ENCODE results near the gene KCNJ10. TPM values are rescaled to one million over a fixed set of nuclear protein-coding genes. Genes with fewer than 3 reads are reported as not detected.

The KCNJ10 gene
- total RNA-seq, 1 donor from 2014 or later = 0.04 TPM

- TF ChIP-seq CTCF (IDR thresholded peaks at IDR 0.05; ENCODE audit: insufficient read depth, low read length, poor library complexity, severe bottlenecking) = no peak
- DNase-seq (ENCODE audit: low read depth) = no peak
- H3K36me3 ChIP-seq (ENCODE audit: control insufficient read depth, insufficient read depth, low read length) = no peaks in the 10 kb centered on the region
- H3K4me3 ChIP-seq (ENCODE audit: low read depth, low read length) = no peak overlapping the region
- H3K27me3 ChIP-seq (ENCODE audit: control insufficient read depth, insufficient read depth, low read length) = no peaks in the 10 kb centered on the region
Measured at GRCh38 chr1:159999204-159999603, 70.8 kb downstream of the KCNJ10 start.

DNA sequence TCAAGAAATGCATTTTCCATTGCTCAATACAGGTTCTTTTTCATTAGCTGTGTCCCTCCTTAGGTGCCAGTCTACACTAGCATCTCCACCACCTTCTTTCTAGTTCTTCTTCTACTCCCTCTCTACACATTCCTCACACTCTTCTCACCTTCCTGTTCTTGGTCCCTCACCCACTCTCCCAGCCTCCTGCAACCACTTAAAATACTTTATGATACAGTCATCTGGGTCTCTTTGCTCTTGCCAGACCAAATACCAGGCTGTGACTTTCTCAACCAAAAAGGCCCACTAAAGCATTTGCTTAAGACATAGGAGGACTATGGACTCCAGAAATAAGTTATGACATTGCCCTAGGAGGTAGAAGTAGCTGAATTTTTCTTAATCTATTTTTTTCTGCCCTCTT, 73.3 kb downstream of the KCNJ10 start:
- DNase-seq (ENCODE audit: low read depth) = no peak
- Histone ChIP-seq H3K36me3 (ENCODE audit: control insufficient read depth, insufficient read depth, low read length) (no peaks in the 10 kb centered on the region), H3K4me3 (ENCODE audit: low read depth, low read length) (no peak overlapping the region), H3K27me3 (ENCODE audit: control insufficient read depth, insufficient read depth, low read length) (no peaks in the 10 kb centered on the region)
- no peak for TF ChIP-seq CTCF (IDR thresholded peaks at IDR 0.05; ENCODE audit: insufficient read depth, low read length, poor library complexity, severe bottlenecking)

DNA sequence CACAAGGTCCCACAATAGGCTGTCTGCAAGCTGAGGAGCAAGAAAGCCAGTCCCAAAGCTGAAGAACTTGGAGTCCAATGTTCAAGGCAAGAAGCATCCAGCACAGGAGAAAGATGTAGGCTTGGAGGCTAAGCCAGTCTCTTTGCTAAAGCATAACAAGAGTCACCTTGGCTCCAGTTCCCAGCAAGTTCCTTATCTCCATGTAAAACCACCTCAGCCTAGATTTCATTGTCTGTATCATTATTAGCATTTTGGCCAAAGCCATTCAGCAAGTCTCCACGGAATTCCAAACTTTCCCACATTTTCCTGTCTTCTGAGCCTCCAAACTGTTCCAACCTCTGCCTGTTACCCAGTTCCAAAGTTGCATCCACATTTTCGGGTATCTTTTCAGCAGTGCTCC, 75.1 kb downstream of the KCNJ10 start:
- no peak for TF ChIP-seq CTCF (IDR thresholded peaks at IDR 0.05; ENCODE audit: insufficient read depth, low read length, poor library complexity, severe bottlenecking)
- Histone ChIP-seq H3K36me3 (ENCODE audit: control insufficient read depth, insufficient read depth, low read length) (no peaks in the 10 kb centered on the region), H3K4me3 (ENCODE audit: low read depth, low read length) (no peak overlapping the region), H3K27me3 (ENCODE audit: control insufficient read depth, insufficient read depth, low read length) (no peaks in the 10 kb centered on the region)
- DNase-seq (ENCODE audit: low read depth) = no peak

DNA sequence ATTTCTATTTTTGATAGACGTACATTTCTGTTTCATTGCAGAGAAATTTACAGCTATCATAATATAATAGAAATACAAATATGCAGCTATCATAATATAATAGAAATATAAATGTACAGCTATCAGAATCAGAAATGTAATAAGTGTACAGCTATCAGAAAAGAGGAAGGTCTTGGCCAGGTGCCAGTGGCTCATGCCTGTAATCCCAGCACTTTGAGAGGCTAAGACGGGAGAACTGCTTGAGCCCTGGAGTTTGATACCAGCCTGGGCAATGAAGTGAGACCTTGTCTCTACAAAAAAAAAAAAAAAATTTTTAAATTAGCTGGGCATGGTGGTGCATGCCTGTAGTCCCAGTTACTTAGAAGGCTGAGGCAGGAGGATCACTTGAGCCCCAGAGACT, 76.0 kb downstream of the KCNJ10 start:
- no peak for TF ChIP-seq CTCF (IDR thresholded peaks at IDR 0.05; ENCODE audit: insufficient read depth, low read length, poor library complexity, severe bottlenecking)
- H3K27me3 ChIP-seq (ENCODE audit: control insufficient read depth, insufficient read depth, low read length) = no peaks in the 10 kb centered on the region
- H3K4me3 ChIP-seq (ENCODE audit: low read depth, low read length) = no peak overlapping the region
- DNase-seq (ENCODE audit: low read depth) = no peak
- no peaks in the 10 kb centered on the region for H3K36me3 ChIP-seq (ENCODE audit: control insufficient read depth, insufficient read depth, low read length)

DNA sequence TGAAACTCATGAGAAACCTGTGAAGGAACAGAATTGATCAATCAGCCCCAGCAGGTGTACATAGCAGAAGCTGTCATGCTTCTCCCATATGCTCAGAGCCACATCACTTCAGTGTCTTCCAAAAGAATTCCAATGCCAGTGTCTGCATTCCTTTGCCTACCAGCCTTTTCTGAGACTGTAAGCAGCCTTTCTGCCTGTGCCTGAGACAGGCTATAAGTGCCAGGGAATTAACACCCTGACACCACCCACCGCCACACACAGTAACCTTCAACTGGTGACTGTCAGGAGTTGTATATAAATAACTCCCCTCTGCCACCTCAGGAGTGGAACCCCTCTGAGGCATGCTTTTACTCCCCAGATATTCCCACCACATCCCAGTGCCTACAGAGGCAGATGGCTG, 77.8 kb downstream of the KCNJ10 start:
- TF ChIP-seq CTCF (IDR thresholded peaks at IDR 0.05; ENCODE audit: insufficient read depth, low read length, poor library complexity, severe bottlenecking) = no peak
- Histone ChIP-seq H3K27me3 (ENCODE audit: control insufficient read depth, insufficient read depth, low read length) (no peaks in the 10 kb centered on the region), H3K36me3 (ENCODE audit: control insufficient read depth, insufficient read depth, low read length) (no peaks in the 10 kb centered on the region), H3K4me3 (ENCODE audit: low read depth, low read length) (no peak overlapping the region)
- DNase-seq (ENCODE audit: low read depth) = no peak

DNA sequence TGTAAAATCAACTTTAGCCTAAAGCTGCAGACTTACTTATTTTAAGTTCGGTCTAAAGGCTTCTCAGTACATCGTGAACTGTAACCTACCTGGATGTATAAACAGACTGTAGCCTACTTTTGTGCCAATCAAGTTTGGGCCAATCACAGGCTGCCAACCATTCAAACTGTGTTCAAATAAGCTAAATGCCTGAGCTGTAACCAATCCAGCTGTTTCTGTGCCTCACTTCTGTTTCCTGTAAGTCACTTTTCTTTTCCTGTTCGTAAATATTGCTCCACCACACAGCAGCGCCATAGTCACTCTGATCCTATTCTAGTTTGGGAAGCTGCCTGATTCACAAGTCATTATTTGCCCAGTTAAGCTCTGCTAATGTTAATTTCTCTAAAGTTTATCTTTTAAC, 78.4 kb downstream of the KCNJ10 start:
- H3K4me3 ChIP-seq (ENCODE audit: low read depth, low read length) = no peak overlapping the region
- H3K36me3 ChIP-seq (ENCODE audit: control insufficient read depth, insufficient read depth, low read length) = no peaks in the 10 kb centered on the region
- H3K27me3 ChIP-seq (ENCODE audit: control insufficient read depth, insufficient read depth, low read length) = no peaks in the 10 kb centered on the region
- no peak for DNase-seq (ENCODE audit: low read depth)
- TF ChIP-seq CTCF (IDR thresholded peaks at IDR 0.05; ENCODE audit: insufficient read depth, low read length, poor library complexity, severe bottlenecking) = no peak

Measured in kidney epithelial cell (primary cell).